Limb (tissue), 2 donors: ENCODE data around the gene QRICH1.
"Not testable (repeated sequence)": the region's sequence is repeated elsewhere in the genome, so short reads cannot be mapped to it uniquely, and the experiment has no call there.

Source experiments
- DNase-seq, 2 donors: peaks; one replicate each; pipeline ENCODE4 v3.0.0-alpha.2; 2016; ENCODE audit errors: extremely low spot score in 2 of 2

Gene QRICH1

GRCh38 chr3:49017971-49018706, 75.7 kb downstream of the QRICH1 start, which contains the start of gene DALRD3:
TSS of gene DALRD3 (minus strand) at chr3:49018580. CDS start at chr3:49018564, 16 bp downstream.
- DNase-seq: peak; percentile 58 to 79

GRCh38 chr3:49017229-49017970, 76.5 kb downstream of the QRICH1 start:
- no peak for DNase-seq

GRCh38 chr3:49016414-49017228, 77.2 kb downstream of the QRICH1 start:
- DNase-seq: no peak

GRCh38 chr3:49015765-49016164, 78.1 kb downstream of the QRICH1 start:
- no peak for DNase-seq

GRCh38 chr3:49015072-49015471, 78.8 kb downstream of the QRICH1 start:
- DNase-seq: no peak

- no peak for DNase-seq
Observed at GRCh38 chr3:49013738-49014660, 79.9 kb downstream of the QRICH1 start.

- no peak for DNase-seq
Observed at GRCh38 chr3:49013113-49013737, 80.6 kb downstream of the QRICH1 start.

GRCh38 chr3:49012441-49013017, 81.3 kb downstream of the QRICH1 start:
- no peak for DNase-seq

- DNase-seq: no peak
Observed at GRCh38 chr3:49009396-49009795, 84.5 kb downstream of the QRICH1 start.

- DNase-seq: not testable (repeated sequence)
Observed at GRCh38 chr3:49008627-49009026, 85.2 kb downstream of the QRICH1 start.

GRCh38 chr3:49007771-49008528, 85.9 kb downstream of the QRICH1 start:
- DNase-seq: peak; percentile 77 to 92

- peak; percentile 95 to 97 for DNase-seq
Observed at GRCh38 chr3:49007068-49007770, 86.7 kb downstream of the QRICH1 start, which contains the start of gene WDR6. TSS of gene WDR6 (plus strand) at chr3:49007391. CDS start at chr3:49007432, 41 bp downstream.

- DNase-seq: no peak
Observed at GRCh38 chr3:49006408-49007067, 87.3 kb downstream of the QRICH1 start.

GRCh38 chr3:49005998-49006397, 87.9 kb downstream of the QRICH1 start:
- no peak for DNase-seq

GRCh38 chr3:49005303-49005680, 88.6 kb downstream of the QRICH1 start:
- DNase-seq: no peak

- DNase-seq: no peak
Observed at GRCh38 chr3:49004352-49005302, 89.2 kb downstream of the QRICH1 start.

- no peak for DNase-seq
Observed at GRCh38 chr3:49001155-49001554, 92.7 kb downstream of the QRICH1 start.
